Fibroblast of lung (primary cell): ENCODE results near the gene SACS. TPM values are rescaled to one million over a fixed set of nuclear protein-coding genes. Genes with fewer than 3 reads are reported as not detected.
A peak's percentile ranks its signal among the peaks of the same experiment; 100 is the strongest.

Experiments used
- DNase-seq, 2 donors: peaks; one replicate each; pipeline versions ENCODE4 v3.0.0 to v3.0.0-alpha.2; 2010; ENCODE audit warnings: low read depth in 2 of 2
- H2AFZ ChIP-seq: 2 replicates; pipeline ENCODE4 v1.5.1; 2012; ENCODE audit warnings: low read length, control low read depth, inconsistent platforms
- H3K27ac ChIP-seq: 2 replicates; pipeline ENCODE4 v1.5.1; 2011; ENCODE audit warnings: low read length, control low read depth; ENCODE audit not compliant: insufficient read depth
- H3K27me3 ChIP-seq: 2 replicates; pipeline ENCODE4 v1.5.1; 2011; ENCODE audit warnings: mild to moderate bottlenecking, low read length; ENCODE audit not compliant: control insufficient read depth, insufficient read depth
- H3K36me3 ChIP-seq: 2 replicates; pipeline ENCODE4 v1.5.1; 2011; ENCODE audit warnings: low read length; ENCODE audit not compliant: control insufficient read depth, insufficient read depth
- H3K4me1 ChIP-seq: 2 replicates; pipeline ENCODE4 v1.5.1; 2011; ENCODE audit warnings: low read length; ENCODE audit not compliant: control insufficient read depth, insufficient read depth; ENCODE audit errors: extremely low read depth
- H3K4me2 ChIP-seq: 2 replicates; pipeline ENCODE4 v1.5.1; 2011; ENCODE audit warnings: low read length, control low read depth; ENCODE audit not compliant: insufficient read depth; ENCODE audit errors: extremely low read depth
- H3K4me3 ChIP-seq, 4 experiments: fragments of 200-600 bp in 1 of 4; sonication (generic) in 1 of 4; replicated peaks in 1 of 4; 2 replicates each; pipeline ENCODE4 v1.5.1; 2011 to 2016; ENCODE audit warnings: low read length in 4 of 4, low read depth in 3 of 4, mild to moderate bottlenecking in 3 of 4, control low read depth in 2 of 4, inconsistent platforms in 1 of 4, mixed read lengths in 1 of 4; ENCODE audit not compliant: insufficient read depth in 1 of 4; ENCODE audit errors: control extremely low read depth in 1 of 4
- H3K79me2 ChIP-seq: 2 replicates; pipeline ENCODE4 v1.5.1; 2012; ENCODE audit warnings: mild to moderate bottlenecking, low read length, inconsistent platforms; ENCODE audit not compliant: control insufficient read depth, insufficient read depth
- H3K9ac ChIP-seq: 2 replicates; pipeline ENCODE4 v1.5.1; 2011; ENCODE audit warnings: mild to moderate bottlenecking, low read length, control low read depth; ENCODE audit not compliant: insufficient read depth
- H3K9me3 ChIP-seq: 2 replicates; pipeline ENCODE4 v1.5.1; 2012; ENCODE audit warnings: low read depth, low read length; ENCODE audit not compliant: control insufficient read depth, insufficient read depth
- H4K20me1 ChIP-seq: 2 replicates; pipeline ENCODE4 v1.5.1; 2011; ENCODE audit warnings: low read length; ENCODE audit not compliant: control insufficient read depth, insufficient read depth; ENCODE audit errors: extremely low read depth
- EZH2 ChIP-seq: IDR thresholded peaks from 2 replicates; pipeline ENCODE4 v1.5.1; 2012; ENCODE audit warnings: low read length, control low read depth, mild to moderate bottlenecking; ENCODE audit errors: missing control alignments
- polyA plus RNA-seq, 2 donors: library from polyadenylated mRNA; depleted of rRNA in 1 of 2; stranded (reverse) in 1 of 2; unstranded in 1 of 2; fragments of >200 nt; gene quantifications; 2 replicates each; pipeline ENCODE4 v1.2.1, GENCODE V29; 2011 to 2012; ENCODE audit warnings: missing spikeins in 1 of 2
- total RNA-seq: library from RNA; depleted of rRNA; stranded (reverse); fragments of >200 nt; gene quantifications from 2 replicates; pipeline ENCODE4 v1.2.1, GENCODE V29; 2014
- TF ChIP-seq, protein P1 (sequence below), 2 donors: IDR thresholded peaks in 1 of 2; conservative IDR thresholded peaks in 1 of 2; 1 replicate in 1 of 2; 2 replicates in 1 of 2; pipeline ENCODE4 v1.5.1; 2011 to 2012; ENCODE audit warnings: low read length in 2 of 2, control low read depth in 1 of 2, inconsistent platforms in 1 of 2, low read depth in 1 of 2, mild to moderate bottlenecking in 1 of 2

SACS gene
- total and polyA plus RNA-seq, 2 donors (not counting 1 experiment from before 2014, with no cell fraction given) = 43.1 to 94.5 TPM

DNA sequence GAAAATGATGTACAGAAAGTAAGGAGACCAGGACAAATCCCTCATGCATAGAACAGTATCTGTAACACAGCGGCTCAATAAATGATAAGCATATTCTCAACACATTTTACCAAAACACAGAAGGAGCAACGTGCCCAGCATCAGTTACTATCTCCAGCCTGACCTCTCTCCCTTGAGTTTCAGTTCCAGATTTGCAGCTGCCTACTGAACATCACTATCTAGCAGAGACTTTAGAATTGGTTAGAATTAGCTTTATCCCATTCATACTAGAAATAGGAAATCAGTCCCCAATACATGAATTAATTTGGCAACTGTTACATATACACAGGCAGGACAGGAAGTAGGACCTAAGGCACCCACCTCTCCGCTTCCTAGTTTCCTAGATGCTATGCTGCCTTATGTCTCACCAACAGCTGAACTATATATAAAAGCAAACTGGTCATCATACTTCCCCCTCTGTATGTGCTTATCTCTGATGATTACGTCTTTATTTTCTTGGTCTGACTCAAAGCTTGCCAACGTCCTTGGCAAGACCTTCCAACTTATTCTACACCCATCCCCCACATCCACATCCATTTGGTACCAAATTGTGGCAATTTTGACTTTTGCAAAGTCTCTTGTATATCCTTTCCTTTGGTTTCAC is 61.1 kb downstream of the SACS start:
- Histone ChIP-seq H3K9me3 (no peaks in the 10 kb centered on the region), H3K4me2 (peak overlapping the region; percentile 53), H3K9ac (no peak overlapping the region), H2AFZ (no peak overlapping the region), H3K36me3 (peaks cover 9% of the 10 kb centered on the region), H4K20me1 (no peaks in the 10 kb centered on the region), H3K4me3 (peak overlapping the region; percentile 24 to 78 (median 38)), H3K4me1 (peaks cover 8% of the 10 kb centered on the region), H3K79me2 (peaks cover 54% of the 10 kb centered on the region), H3K27ac (peak overlapping the region; percentile 14), H3K27me3 (no peaks in the 10 kb centered on the region)
- no peak for TF ChIP-seq EZH2
- TF ChIP-seq, protein P1, sequence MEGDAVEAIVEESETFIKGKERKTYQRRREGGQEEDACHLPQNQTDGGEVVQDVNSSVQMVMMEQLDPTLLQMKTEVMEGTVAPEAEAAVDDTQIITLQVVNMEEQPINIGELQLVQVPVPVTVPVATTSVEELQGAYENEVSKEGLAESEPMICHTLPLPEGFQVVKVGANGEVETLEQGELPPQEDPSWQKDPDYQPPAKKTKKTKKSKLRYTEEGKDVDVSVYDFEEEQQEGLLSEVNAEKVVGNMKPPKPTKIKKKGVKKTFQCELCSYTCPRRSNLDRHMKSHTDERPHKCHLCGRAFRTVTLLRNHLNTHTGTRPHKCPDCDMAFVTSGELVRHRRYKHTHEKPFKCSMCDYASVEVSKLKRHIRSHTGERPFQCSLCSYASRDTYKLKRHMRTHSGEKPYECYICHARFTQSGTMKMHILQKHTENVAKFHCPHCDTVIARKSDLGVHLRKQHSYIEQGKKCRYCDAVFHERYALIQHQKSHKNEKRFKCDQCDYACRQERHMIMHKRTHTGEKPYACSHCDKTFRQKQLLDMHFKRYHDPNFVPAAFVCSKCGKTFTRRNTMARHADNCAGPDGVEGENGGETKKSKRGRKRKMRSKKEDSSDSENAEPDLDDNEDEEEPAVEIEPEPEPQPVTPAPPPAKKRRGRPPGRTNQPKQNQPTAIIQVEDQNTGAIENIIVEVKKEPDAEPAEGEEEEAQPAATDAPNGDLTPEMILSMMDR (conservative IDR thresholded peaks at IDR 0.05 in 1 of 2, IDR thresholded peaks at IDR 0.05 in 1 of 2; ENCODE audit: low read depth in 1 of 2, low read length in 2 of 2) = no peak
- peak; percentile 73 to 80 for DNase-seq

DNA sequence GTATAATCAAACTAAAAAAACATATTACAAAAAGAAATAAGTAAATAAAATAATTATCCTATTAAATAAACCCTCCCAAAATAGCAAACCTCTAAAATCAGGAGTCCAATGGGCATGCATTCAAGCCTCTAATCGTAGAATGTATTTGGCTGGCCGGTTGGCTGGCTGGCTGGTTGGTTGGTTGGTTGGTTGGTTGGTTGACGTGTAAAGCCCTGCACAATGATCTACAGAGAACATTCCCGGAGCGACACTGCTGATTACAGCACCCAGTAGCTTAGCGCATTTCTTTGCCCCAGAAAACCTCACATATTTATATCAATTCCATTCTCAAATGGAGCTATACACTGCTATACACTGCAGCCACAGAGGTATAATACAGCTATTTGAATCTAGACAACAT is 65.6 kb downstream of the SACS start:
- Histone ChIP-seq H3K4me2 (no peak overlapping the region), H3K79me2 (peaks cover 48% of the 10 kb centered on the region), H3K36me3 (peaks cover 9% of the 10 kb centered on the region), H2AFZ (no peak overlapping the region), H3K4me1 (peaks cover 2% of the 10 kb centered on the region), H3K4me3 (no peak overlapping the region), H3K27ac (no peak overlapping the region), H4K20me1 (no peaks in the 10 kb centered on the region), H3K9ac (no peak overlapping the region), H3K9me3 (no peaks in the 10 kb centered on the region), H3K27me3 (no peaks in the 10 kb centered on the region)
- TF ChIP-seq, protein P1 (conservative IDR thresholded peaks at IDR 0.05 in 1 of 2, IDR thresholded peaks at IDR 0.05 in 1 of 2; ENCODE audit: low read depth in 1 of 2, low read length in 2 of 2) = no peak
- no peak for TF ChIP-seq EZH2
- DNase-seq = no peak

DNA sequence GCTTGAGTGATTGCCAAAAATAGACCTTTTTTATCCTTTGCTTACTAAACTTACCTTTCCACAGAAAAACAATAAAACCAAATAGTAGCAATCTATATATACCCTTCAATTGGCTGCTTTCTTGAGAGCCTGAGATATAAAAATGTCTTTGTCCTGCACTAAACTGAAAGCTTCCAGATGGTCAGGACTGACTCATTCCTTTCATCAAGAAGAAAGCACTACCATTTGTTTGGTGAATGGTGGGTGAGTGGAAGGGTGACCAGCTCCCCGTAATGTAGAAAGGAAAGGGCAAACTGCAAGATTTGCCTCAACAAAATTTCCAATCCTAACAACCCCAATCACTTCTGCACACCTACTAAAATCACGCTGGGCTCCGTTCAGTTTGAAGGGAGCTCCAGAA is 67.8 kb downstream of the SACS start:
- Histone ChIP-seq H3K4me3 (no peak overlapping the region), H3K79me2 (peaks cover 30% of the 10 kb centered on the region), H3K4me1 (no peaks in the 10 kb centered on the region), H4K20me1 (no peaks in the 10 kb centered on the region), H3K4me2 (no peak overlapping the region), H3K36me3 (peaks cover 13% of the 10 kb centered on the region), H3K9ac (no peak overlapping the region), H3K27ac (no peak overlapping the region), H3K27me3 (no peaks in the 10 kb centered on the region), H3K9me3 (no peaks in the 10 kb centered on the region), H2AFZ (no peak overlapping the region)
- DNase-seq = peak; percentile 32 to 49
- TF ChIP-seq EZH2 = no peak
- TF ChIP-seq, protein P1 (conservative IDR thresholded peaks at IDR 0.05 in 1 of 2, IDR thresholded peaks at IDR 0.05 in 1 of 2; ENCODE audit: low read depth in 1 of 2, low read length in 2 of 2) = no peak
